AML-193 (cell line): ENCODE results near the gene CELA1.
"Not testable (repeated sequence)": the region's sequence is repeated elsewhere in the genome, so short reads cannot be mapped to it uniquely, and the experiment has no call there.

Source experiments
- DNase-seq, 2 experiments: peaks; one replicate each; lab custom pipeline; 2025; lab: John Stamatoyannopoulos, UW

The CELA1 gene

DNA sequence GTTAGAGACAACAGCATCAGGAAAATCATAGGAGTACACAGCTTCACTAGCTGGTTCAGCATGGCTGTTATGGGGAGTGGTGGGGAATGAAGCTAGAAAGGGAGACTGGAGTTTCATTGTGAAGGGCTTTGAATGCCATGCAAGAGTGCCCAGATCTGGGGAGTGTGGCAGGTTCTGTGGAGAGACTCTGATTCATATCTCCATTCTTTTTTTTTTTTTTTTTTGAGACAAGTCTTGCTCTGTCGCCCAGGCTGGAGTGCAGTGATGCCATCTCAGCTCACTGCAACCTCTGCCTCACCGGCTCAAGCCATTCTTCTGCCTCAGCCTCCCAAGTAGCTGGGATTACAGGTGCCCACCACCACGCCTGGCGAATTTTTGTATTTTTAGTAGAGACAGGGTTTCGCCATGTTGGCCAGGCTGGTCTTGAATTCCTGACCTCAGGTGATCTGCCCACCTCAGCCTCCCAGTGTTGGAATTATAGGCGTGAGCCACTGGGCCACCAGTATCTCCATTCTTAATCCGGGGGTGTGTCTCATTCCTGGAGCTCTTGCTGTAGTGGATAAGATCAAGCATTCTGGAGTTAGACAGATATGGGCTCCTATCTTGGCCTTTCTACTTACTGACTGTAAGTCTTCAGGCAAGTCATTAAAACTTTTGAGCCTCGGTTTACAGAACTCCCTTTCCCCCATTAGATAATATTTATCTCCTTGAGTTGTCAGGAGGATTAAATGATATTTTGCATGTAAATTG lies 28.2 kb downstream of the CELA1 start:
- not testable (repeated sequence) for DNase-seq

DNA sequence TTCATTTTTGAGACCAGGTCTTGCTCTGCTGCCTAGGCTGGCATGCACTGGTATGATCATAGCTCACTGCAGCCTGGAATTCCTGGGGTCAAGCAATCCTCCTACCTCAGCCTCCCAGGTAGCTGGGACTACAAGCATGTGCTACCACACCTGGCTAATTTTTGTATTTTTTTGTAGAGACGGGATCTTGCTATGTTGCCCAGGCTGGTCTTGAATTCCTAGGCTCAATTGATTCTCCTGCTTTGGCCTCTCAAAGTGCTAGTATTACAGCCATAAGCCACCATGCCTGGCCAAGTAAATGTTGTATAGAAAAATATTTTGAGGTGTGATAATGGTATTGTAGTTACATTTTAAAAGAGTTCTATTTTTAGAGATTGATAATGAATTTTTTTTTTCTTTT lies 35.1 kb downstream of the CELA1 start:
- no peak for DNase-seq

DNA sequence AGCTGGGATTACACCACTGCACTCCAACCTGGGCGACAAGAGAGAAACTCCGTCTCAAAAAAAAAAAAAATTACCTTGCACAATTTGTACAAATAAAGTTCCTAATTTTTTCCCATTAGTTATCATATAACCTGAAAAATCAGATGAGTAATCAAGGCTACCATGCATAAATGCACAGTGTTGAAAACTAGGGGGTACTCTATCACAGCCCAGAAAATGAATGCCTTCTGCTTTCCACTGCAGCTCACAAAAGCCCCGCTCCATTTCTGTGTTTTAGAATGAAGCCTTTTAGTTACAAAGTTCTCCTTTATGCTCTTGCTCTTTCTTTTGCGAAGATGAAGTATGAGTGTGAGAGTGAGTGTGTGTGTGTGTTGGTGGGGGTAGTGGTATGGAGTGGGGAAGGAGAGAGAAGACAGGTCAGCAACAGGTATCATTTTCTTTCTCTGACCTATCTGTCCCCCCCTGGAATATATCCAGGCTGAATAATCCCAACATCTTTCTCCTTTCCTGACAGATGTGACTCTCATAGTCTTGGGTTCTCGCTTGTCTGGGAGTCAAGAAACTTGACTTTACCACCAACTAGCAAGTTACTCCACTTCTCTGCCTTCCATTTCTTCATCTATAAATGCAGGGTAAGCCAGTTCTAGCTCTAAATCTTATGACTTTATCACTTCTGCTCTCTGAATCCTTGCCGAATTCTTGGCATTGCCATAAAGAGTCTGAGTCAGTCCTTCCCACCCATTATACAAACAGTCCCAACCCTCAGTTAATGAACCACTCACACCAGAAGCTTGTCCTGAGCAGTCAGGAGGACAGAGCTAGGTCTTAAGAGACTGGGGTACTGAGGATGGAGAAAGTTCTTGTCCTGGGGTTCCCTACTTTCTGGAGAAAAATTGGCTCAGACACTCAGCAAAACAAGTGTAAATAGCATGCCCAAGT lies 38.6 kb downstream of the CELA1 start:
- DNase-seq, result no peak

DNA sequence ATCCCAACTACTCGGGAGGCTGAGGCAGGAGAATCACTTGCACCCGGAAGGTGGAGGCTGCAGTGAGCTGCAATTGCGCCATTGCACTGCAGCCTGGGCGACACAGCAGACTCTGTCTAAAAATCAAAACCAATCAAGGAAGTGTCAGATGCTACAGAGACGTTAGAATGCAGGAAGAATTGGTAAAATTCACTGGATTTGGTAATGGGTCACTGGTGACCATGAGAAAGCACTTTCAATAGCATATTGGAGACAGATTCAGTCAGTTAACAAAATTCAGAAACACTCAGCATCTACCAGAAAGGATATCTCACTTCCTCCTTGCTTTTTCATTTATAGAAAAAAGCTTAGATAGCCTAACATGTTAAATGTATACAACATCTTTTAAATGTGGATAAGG lies 40.0 kb downstream of the CELA1 start:
- DNase-seq, result no peak

DNA sequence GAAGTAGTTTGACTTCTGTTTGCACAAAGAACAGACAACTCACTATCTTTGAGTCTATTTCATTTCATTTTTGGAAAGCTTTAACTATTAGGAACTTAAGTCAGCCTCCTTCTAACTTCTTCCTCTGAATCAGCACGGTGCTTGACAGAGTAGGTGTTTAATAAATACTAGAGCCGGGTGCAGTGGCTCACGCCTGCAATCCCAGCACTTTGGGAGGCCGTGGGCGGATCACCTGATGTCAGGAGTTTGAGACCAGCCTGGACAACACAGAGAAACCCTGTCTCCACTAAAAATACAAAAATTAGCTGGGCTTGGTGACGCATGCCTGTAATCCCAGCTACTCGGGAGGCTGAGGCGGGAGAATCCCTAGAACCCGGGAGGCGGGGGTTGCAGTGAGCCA lies 45.7 kb downstream of the CELA1 start:
- not testable (repeated sequence) for DNase-seq

DNA sequence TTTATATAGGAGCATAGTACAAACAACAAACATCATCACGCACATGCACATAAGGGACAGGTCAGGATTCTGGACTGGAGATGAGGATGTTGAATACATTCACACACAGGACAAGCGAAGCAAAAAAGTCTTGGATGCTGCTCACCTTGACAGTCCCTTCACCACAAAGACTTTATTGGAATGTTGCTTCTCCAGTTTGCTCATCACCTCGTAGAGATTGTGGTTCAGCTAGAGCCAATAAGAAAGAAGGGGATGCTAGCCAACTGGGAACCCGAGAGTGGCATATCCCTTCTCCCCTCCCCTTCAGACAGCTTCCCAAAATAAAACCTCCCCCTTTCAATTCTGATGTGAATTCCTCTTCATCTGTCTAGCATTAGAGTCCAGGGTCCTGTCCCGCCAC lies 50.8 kb downstream of the CELA1 start:
- DNase-seq, result no peak

DNA sequence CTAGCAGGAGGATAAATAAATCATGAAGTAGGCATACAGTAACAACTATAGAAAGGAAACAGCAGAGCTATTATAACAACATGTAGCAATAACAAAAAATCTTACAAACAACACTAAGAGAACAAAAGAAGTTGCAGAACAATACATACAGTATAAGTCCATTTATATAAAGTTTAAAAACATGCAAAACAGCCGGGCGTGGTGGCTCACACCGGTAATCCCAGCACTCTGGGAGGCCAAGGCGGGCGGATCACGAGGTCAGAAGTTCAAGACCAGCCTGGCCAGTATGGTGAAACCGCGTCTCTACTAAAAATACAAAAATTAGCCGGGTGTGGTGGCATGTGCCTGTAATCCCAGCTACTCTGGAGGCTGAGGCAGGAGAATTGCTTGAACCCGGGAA lies 52.4 kb downstream of the CELA1 start:
- not testable (repeated sequence) for DNase-seq

DNA sequence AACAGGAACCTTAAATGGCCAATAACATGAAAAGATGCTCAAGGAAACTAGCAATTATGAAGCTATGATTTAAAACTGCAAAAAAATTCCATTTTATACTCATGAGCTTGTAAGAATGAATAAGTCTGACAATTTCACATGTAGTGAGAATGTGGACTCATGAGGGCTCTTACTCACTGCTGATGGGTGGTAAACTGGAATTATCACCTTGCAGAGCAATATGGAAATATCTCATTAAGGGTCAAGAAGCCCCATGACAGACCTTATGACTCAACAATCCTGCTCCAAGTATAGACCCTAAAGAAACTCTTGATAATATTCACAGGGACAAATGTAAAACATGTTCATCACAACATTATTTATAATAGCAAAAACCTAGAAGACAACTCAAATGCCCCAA lies 52.8 kb downstream of the CELA1 start:
- DNase-seq, result no peak

DNA sequence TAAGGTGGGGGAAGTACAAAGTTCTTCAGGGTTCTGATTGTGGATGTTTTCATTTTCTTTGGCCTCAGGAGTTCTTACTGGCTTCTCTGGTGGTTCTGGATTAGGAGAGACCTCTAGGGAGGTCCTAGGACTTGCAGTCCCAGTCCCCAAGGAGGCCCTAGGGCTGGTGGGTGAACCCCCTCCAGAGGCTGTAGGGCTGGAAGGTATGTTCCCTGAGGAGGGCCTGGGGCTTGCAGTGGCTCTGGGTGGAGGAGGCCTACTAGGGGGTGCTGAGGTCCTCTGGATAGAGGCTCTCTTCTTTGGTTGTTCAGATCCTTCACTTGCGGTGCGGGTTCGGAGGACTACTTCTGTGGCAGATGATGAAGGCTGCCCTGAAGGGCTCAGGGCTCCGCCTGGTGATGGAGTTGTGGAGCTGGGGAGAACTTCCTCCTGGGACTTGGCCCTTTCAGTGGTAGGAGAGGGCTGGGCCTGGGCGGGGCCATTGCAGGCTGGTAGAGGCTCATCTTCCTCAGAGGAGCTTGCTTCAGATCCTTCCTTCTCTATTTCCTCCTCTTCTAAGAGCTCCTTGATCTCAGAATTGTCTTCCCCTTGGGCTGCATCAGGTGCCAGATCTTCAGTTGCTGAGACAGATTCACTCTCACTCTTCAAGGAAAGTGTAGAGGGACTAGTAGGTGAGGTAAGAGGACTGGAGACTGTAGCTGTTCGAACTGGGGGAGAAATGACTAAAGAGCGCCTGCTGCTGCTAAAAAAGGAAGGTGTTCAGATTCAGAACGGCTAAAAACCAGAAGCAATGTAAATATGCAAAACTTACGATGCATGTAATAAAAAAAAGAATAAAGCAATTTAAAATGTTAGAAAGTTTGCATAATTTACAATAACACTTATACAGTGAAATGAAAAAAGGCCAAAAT lies 54.6 kb downstream of the CELA1 start:
- peak; percentile 53 to 55 for DNase-seq

DNA sequence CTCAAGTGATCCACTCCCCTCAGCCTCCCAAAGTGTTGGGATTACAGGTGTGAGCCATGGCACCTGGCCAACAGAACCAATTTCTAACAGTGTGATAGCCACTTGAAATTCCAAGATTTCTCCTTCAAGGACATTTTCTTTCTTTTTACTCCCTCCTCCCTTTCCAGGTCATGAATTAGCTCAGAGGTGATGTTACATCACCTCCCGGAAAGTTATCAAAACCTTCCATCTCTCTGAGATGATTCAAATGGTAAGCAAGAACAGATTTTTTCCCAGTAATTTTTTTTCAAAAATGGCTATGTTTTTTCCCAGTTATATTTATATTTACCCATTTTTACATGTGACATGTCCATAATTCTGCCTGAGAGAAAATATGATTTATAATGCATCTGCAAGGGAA lies 60.6 kb downstream of the CELA1 start:
- DNase-seq, result no peak

DNA sequence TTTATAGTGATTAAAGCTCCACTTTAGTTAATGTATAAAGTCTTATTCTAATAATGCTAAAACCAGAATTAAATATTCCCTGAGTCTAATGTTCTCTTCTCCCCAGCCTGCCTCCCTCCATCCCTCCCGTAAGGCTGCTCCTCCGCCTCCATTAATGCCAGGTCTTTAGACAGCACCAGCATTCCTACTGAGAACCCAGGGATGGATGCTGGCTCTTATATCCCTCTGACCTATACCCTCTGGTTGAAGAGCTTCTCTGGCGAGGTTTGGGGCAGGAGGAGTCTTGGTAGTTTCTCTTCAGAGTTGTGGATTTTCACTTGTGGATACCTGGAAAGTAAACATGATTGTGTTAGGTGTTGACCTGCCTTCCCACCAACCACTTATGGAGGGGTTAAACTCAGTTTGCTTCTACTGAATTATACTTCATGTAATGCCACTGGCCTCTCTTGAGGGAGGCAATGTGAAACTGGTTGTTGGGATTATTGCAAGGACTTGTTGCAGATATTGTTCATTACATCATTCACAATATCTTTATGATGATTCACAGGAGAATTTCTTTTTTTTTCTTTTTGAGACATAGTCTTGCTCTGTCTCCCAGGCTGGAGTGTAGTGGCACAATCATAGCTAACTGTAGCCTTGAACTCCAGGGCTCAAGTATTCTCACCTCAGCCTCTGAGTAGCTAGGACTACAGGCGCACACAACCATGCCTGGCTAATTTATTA lies 65.1 kb downstream of the CELA1 start:
- DNase-seq, result no peak
